Kidney tubule cell (primary cell): Measurements from ENCODE around the gene SMIM11.
A peak's percentile ranks its signal among the peaks of the same experiment; 100 is the strongest.
"Not testable (repeated sequence)": the region's sequence is repeated elsewhere in the genome, so short reads cannot be mapped to it uniquely, and the experiment has no call there.

Experiments used
- DNase-seq: peaks from one replicate; pipeline ENCODE4 v3.0.0-alpha.2; 2018; ENCODE audit warnings: low spot score

SMIM11 gene

DNA sequence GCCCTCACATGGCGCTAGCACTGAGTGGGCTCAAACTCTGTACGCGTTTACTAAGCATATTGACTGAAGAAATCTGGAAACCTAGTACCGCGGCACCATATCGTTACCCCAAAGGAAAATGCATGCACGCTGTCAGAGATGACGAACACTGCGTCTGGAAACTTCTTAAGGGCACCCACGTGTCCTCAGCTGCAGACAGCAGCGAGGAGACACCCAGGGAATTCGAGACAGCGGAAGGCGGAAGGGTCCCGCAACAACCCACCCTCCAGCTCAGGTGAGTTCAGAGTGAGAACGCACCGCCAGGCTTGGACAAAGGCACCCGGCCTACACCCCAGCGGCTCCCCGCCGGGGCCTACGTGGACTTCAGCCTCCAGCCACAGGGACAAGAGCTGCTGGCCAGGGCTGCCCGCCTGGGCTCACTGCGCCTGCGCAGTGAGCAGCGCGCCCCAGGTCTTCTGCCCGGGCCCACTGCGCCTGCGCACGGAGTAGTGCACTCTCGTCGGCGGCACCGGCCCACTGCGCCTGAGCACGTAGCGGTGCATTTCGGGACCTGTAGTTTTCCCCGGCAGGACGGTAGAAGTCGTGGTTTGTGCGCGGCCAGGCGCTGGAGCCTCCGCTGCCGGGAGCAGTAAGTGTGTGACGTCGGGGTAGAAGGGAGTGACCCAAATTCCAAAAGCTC is at the start of gene SMIM11:
TSS of gene SMIM11 (plus strand) at position 568 of the 679 bp plus-strand sequence. CDS start 3,998 bp downstream, outside the sequence.
- DNase-seq: not testable (repeated sequence)

GRCh38 chr21:34330055-34330454 is 45.3 kb upstream of the SMIM11 start:
- DNase-seq: no peak

- DNase-seq: no peak
Measured at GRCh38 chr21:34331726-34332125, 43.6 kb upstream of the SMIM11 start.

DNA sequence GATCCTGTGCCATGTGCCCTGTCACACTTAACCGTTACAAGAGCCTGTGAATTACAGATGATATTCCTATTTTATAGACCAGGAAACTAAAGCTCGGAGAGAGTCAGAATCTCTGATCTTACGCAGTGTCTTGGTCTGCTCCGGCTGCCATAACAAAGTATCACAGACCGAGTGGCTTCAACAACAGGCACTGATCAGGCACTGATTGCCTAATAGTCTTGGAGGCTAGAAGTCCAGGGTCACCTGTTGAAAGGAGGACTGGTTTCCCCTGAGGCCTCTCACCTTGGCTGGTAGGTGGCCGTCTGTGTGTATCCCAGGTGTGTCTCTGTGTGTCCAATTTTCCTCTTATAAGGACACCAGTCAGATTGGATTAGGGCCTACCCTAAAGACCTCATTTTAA is 43.0 kb upstream of the SMIM11 start:
- DNase-seq: no peak

GRCh38 chr21:34333121-34333739 is 42.1 kb upstream of the SMIM11 start:
- no peak for DNase-seq

- peak; percentile 16 for DNase-seq
Measured at GRCh38 chr21:34335316-34335715, 40.0 kb upstream of the SMIM11 start.

GRCh38 chr21:34336245-34336644 is 39.1 kb upstream of the SMIM11 start:
- DNase-seq: no peak

DNA sequence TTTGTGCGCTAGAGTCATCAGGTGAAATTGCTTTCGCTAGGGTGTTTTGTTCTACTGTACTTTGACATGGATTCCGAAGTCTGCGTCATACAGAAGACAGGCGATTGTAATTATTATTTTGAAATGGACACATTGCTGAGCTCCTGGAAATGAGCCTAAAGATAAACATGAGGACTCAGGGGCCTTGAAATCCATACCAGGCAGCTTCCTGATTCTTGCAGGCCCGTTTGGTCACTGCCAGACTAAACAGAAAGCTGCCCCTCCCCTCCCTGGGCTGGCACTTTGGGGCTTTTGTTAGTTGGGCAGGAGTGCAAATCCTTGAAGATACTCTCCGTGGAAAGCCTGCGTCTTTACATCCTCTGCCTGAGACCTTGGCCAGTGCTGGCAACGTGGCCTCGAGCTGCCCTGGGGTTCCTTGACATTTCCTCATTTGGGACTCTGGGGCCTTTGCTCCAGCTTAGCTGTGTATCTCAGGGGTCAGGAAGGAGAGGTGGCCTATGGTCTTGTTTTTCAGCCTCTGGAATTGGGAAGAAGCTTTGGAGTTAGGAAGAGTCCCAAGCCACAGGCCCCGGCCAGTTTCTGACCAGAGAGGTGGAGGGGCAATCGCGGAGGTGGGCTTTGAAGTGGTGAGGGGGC is 38.4 kb upstream of the SMIM11 start:
- DNase-seq: no peak

- no peak for DNase-seq
Measured at GRCh38 chr21:34337741-34338140, 37.6 kb upstream of the SMIM11 start.

GRCh38 chr21:34338226-34338625 is 37.1 kb upstream of the SMIM11 start:
- no peak for DNase-seq

DNA sequence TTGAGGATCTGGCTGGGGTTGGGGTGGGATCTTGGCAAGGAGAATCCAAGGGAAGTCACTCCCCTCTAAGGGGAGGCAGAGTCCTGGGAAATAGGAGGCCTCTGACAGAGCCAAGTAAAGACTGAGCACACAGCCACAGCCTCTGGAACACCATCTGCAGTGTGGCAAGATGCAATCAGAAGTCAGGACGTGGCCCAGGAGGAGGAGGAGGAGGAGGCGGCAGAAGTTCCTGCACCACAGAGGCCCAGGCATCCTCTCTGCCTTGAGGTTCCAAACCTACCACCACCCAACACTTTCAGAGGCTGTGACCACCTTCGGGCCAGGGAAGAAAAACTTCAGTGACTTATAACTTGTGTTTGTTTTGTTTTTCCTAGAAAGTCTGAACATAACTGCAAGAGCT is 35.2 kb upstream of the SMIM11 start:
- DNase-seq: no peak

- no peak for DNase-seq
Measured at GRCh38 chr21:34342476-34342875, 32.8 kb upstream of the SMIM11 start.

DNA sequence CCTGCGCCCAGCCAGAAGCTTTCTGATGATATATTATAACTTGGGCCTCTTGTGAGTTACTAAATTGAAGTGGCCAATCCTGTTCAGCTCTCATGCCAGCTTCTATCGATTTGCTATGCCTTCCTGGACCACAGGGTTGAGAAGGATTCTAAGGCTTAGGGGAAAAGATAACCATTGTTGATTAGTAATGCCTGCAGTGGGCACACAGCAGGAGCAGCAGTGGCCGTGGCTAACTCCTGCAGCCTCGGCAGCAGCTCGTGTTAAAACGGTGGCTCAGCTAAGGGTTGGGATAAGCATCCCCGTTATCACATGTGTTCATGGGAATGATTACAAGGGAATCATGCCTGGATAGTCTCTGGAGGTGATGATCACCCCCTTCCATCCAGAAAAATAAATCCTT is 32.0 kb upstream of the SMIM11 start:
- DNase-seq: no peak

GRCh38 chr21:34343838-34344381 is 31.4 kb upstream of the SMIM11 start:
- no peak for DNase-seq

GRCh38 chr21:34344584-34344983 is 30.7 kb upstream of the SMIM11 start:
- no peak for DNase-seq

DNA sequence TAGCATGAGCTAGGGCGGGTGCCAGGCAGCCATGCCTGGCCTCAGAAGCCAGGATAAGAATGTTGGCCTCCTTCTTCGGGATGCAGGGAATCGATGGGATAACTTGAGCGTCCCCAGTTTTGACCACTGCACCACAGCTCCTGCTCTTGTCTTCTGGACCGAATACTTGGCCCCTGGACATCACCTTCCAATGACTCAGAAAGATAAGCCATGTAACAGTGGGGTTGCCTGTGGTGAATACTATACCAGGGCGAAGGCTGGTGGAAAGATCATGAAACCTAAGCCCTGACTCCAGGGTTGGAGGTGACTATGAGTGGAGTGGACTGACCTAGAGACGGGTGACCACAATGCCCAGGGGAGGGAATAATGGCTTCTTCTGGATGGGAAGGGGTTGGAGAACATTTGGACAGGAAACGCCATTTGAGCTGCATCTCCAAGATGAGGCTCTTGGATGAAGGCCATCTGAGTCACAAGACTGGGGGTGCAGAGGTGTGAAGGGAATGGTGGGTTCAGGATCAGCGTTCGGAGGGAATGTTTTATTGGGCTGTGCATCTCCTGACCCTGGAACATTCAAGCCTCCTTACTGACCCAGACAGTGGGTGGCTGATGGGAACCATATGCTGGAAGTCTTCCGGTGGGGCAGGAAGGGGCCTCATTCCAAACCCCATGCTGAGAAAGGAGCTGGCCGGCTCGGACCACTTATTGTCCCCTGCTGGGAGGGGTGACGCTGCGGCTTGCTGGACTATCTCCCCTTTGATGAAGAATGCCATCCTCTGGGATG is 30.0 kb upstream of the SMIM11 start:
- DNase-seq: no peak

DNA sequence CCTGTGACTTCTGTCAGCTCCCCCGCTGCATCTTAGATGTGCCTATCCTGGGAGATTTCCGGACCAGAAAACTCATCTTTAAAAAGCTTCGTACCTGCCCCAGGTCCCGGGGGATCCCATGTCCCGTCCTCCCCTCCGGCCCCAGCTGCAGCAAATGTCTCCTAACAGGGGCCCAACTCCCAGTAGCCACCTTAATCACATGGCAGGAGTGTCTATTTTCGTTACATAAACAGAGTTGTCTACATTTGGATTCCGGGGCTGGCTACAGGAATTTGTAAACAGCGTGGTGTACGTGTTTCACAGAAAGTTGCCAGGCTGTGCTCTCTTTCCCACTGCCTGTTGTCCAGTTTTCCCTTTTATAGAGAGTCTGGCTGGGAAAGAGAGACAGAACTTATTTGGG is 29.4 kb upstream of the SMIM11 start:
- DNase-seq: no peak

GRCh38 chr21:34348890-34349519 is 26.3 kb upstream of the SMIM11 start:
- DNase-seq: no peak

DNA sequence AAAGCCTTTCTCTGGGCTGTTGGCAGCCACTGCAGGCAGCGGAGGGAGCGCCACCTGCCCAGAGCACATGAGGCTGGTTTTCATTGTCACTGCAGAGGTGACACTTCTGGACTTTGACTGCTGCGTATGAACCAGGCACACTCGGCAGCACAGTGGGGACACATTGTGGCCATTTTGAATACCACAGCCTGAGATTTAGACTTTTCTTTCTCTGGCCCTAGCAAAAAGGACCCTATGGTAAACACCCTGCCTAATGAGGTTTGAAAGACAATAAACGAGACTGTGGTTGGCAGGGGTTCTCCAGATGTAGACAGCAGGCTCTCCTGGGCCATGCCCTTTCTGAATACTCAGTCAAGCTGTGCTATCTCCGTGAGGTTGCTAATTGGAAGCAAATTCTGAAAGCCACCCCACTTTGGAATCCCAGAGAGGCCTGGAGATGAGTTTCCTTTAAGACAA is 23.5 kb upstream of the SMIM11 start:
- peak; percentile 52 for DNase-seq

DNA sequence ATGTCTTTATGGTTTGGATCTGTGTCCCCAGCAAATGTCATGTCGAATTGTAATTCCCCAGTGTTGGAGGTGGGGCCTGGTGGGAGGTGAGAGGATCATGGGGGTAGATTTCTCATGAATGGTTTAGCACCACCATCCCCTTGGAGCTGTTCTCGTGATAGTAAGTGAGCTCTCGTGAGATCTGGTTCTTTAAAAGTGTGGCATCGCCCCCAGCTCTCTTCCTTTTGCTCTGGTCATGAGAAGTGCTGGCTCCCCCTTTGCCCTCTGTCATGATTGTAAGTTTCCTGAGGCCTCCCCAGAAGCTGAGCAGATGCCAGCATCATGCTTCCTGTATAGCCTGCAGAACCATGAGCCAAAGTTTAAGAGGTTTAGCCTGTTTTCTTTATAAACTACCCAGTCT is 22.8 kb upstream of the SMIM11 start:
- no peak for DNase-seq

DNA sequence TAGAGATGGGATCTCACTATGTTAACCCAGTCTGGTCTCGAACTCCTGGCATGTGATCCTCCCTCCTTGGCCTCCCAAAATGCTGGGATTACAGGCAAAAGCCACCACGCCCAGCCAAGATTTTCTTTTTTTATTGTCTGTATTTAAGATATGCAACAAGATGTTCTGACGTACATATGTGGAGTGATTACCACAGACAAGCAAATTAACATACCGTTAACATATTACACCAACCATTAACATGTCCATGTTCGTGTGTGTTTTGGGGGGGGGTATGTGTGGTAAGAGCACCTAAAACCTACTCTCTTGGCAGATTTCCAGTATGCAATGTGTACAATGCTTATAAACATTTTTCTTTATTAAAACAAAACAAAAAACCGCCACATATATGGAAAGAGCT is 22.1 kb upstream of the SMIM11 start:
- DNase-seq: no peak

DNA sequence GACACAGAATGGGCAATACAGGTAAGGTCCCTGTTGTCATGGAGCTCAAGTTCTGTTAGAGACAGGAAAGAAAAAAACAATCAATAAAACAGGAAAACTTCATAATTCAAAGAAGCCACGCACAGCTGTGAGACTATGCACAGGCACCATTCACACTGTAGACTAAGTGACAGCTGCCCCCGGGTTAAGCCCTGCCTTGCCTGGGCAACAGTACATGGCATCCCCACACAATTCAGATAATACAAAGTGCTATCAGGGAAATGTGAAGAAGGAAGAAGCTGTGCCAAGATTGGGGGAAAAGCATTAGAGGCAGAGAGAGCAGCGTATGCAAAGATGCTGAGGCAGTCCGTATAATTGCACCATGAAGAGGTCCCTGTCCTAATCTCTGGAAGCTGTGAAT is 20.5 kb upstream of the SMIM11 start:
- DNase-seq: no peak
